ENCODE measurements around the gene BLID. TPM values are rescaled to one million over a fixed set of nuclear protein-coding genes. Genes with fewer than 3 reads are reported as not detected.
A peak's percentile ranks its signal among the peaks of the same experiment; 100 is the strongest.

BLID gene
- total RNA-seq, 1 donor from 2014 or later: 1.4 TPM

GRCh38 chr11:122108192-122108799, 7.7 kb downstream of the BLID start:
- Mint-ChIP-seq H3K4me3 (no peak overlapping the region), H3K27me3 (ENCODE audit: low read depth) (no peaks in the 10 kb centered on the region), H3K36me3 (no peaks in the 10 kb centered on the region), H3K27ac (no peak overlapping the region), H3K9me3 (no peaks in the 10 kb centered on the region), H3K4me1 (peaks cover 2% of the 10 kb centered on the region)
- peak; percentile 50 for TF ChIP-seq CTCF (IDR thresholded peaks at IDR 0.05; ENCODE audit: unreplicated experiment)
- no peak for DNase-seq (ENCODE audit: low spot score in 2 of 2, unreplicated experiment in 2 of 2)

DNA sequence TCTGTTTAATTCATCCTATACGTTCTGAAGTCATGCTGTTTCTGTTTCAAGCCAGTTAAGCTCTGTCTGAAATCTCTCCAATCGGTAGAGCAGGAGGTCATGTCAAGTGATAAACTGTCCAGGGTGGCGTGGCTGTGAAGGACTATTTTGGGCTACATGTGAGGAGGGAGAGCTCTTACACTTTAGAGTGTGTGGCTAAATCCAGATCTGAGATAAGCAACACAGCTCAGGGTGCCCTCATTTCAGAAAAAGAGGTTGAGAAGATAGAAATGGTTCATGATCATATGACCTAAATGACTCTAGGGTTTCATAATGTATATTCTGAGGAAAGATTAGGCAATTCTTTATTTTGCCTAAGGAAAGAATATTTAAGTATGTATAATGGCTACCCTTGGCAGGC, 8.4 kb downstream of the BLID start:
- Mint-ChIP-seq H3K27me3 (ENCODE audit: low read depth) (no peaks in the 10 kb centered on the region), H3K27ac (no peak overlapping the region), H3K36me3 (no peaks in the 10 kb centered on the region), H3K9me3 (no peaks in the 10 kb centered on the region), H3K4me3 (no peak overlapping the region), H3K4me1 (peaks cover 2% of the 10 kb centered on the region)
- TF ChIP-seq CTCF (IDR thresholded peaks at IDR 0.05; ENCODE audit: unreplicated experiment): no peak
- no peak for DNase-seq (ENCODE audit: low spot score in 2 of 2, unreplicated experiment in 2 of 2)

- Mint-ChIP-seq H3K4me3 (no peak overlapping the region), H3K36me3 (no peaks in the 10 kb centered on the region), H3K4me1 (peaks cover 2% of the 10 kb centered on the region), H3K27ac (no peak overlapping the region), H3K9me3 (no peaks in the 10 kb centered on the region), H3K27me3 (ENCODE audit: low read depth) (no peaks in the 10 kb centered on the region)
- no peak for DNase-seq (ENCODE audit: low spot score in 2 of 2, unreplicated experiment in 2 of 2)
- TF ChIP-seq CTCF (IDR thresholded peaks at IDR 0.05; ENCODE audit: unreplicated experiment): no peak
These were observed 9.0 kb downstream of the BLID start for GRCh38 chr11:122107045-122107444.

DNA sequence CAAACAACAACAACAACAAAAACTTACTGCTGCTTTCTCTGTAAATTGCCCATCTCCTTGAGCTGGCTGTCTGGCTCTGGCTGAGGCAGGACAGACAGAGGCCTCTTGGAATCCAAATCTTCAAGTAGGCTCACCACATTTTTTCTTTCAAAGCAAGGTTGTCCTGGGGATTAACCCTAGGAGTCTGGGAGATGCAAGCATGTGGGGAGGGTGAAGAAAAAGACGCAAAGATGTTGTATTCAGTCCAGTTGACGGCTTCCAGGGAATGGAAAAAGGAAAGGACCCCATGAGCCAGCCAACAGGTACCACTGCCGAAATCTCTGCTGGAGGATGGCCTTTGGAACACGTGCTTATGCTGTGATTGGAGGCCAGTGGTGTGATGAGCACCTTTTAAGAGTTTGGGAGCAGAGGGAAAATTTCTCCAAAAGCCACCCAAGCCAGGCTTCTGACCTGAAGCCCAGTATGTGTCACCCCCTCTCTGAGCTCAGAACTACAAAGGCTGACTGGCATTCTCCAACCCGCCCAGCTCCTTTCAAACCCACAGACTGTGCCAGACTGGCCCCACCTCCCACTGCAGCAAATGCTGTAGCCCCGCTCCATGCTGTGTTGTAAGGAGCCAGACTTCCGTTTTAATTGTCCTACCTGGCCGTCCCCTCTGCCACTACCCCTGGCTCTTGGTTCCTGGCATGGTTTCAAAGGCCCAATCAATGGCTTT, 10.8 kb downstream of the BLID start:
- Mint-ChIP-seq H3K27ac (no peak overlapping the region), H3K4me1 (peaks cover 3% of the 10 kb centered on the region), H3K27me3 (ENCODE audit: low read depth) (no peaks in the 10 kb centered on the region), H3K36me3 (no peaks in the 10 kb centered on the region), H3K4me3 (no peak overlapping the region), H3K9me3 (no peaks in the 10 kb centered on the region)
- TF ChIP-seq CTCF (IDR thresholded peaks at IDR 0.05; ENCODE audit: unreplicated experiment): no peak
- DNase-seq (ENCODE audit: low spot score in 2 of 2, unreplicated experiment in 2 of 2): no peak

GRCh38 chr11:122104341-122104740, 11.7 kb downstream of the BLID start:
- Mint-ChIP-seq H3K27me3 (ENCODE audit: low read depth) (no peaks in the 10 kb centered on the region), H3K36me3 (no peaks in the 10 kb centered on the region), H3K27ac (no peak overlapping the region), H3K4me3 (no peak overlapping the region), H3K4me1 (peaks cover 3% of the 10 kb centered on the region), H3K9me3 (no peaks in the 10 kb centered on the region)
- DNase-seq (ENCODE audit: low spot score in 2 of 2, unreplicated experiment in 2 of 2): no peak
- TF ChIP-seq CTCF (IDR thresholded peaks at IDR 0.05; ENCODE audit: unreplicated experiment): no peak
